Naive B cell (primary cell): ENCODE data around the gene TENT4A. TPM values are rescaled to one million over a fixed set of nuclear protein-coding genes. Genes with fewer than 3 reads are reported as not detected.
"Not testable (repeated sequence)": the region's sequence is repeated elsewhere in the genome, so short reads cannot be mapped to it uniquely, and the experiment has no call there.

Experiments used
- ATAC-seq, 2 donors: fragments of 150-1000 bp; cut with Tn5 transposase; 2 replicates each; pipeline ENCODE4 v1.10.0; 2021; ENCODE audit warnings: low read depth in 2 of 2, mild to moderate bottlenecking in 2 of 2, moderate library complexity in 2 of 2
- DNase-seq: peaks from one replicate; pipeline ENCODE4 v3.0.0; 2022
- H3K27ac Mint-ChIP-seq, 6 donors: one replicate each; pipeline ENCODE4 v1.8.0; 2020 to 2022; ENCODE audit warnings: mild to moderate bottlenecking in 6 of 6, mixed read lengths in 6 of 6, moderate library complexity in 5 of 6, inconsistent platforms in 2 of 6
- H3K27me3 Mint-ChIP-seq, 3 donors: one replicate each; pipeline ENCODE4 v1.8.0; 2021 to 2022; ENCODE audit warnings: mixed read lengths in 3 of 3, mild to moderate bottlenecking in 1 of 3
- H3K36me3 Mint-ChIP-seq, 2 donors: one replicate each; pipeline ENCODE4 v1.8.0; 2020 to 2022; ENCODE audit warnings: mixed read lengths in 2 of 2, inconsistent platforms in 1 of 2, mild to moderate bottlenecking in 1 of 2
- H3K4me1 Mint-ChIP-seq, 3 donors: one replicate each; pipeline ENCODE4 v1.8.0; 2020 to 2022; ENCODE audit warnings: mixed read lengths in 3 of 3, inconsistent platforms in 1 of 3, mild to moderate bottlenecking in 1 of 3, moderate library complexity in 1 of 3
- H3K4me3 Mint-ChIP-seq, 8 donors: one replicate each; pipeline ENCODE4 v1.8.0; 2020 to 2022; ENCODE audit warnings: mild to moderate bottlenecking in 8 of 8, mixed read lengths in 8 of 8, moderate library complexity in 8 of 8, inconsistent platforms in 2 of 8
- H3K9me3 Mint-ChIP-seq, 7 donors: one replicate each; pipeline ENCODE4 v1.8.0; 2020 to 2022; ENCODE audit warnings: mixed read lengths in 7 of 7, mild to moderate bottlenecking in 5 of 7, inconsistent platforms in 2 of 7, moderate library complexity in 1 of 7
- polyA plus RNA-seq, 6 donors: library from polyadenylated mRNA; unstranded; fragments of 300-500 nt; fragmentation: Illumina TruSeq; gene quantifications; one replicate each; pipeline ENCODE4 v1.2.3, GENCODE V29; 2021; ENCODE audit warnings: low read depth in 6 of 6

Gene TENT4A
- polyA plus RNA-seq: 1 to 10 TPM in 3 of 6 donors, under 1 TPM in 3; 0.04 to 2.0 (median 0.96) TPM

- Mint-ChIP-seq H3K27me3 (no peaks in the 10 kb centered on the region), H3K9me3 (no peaks in the 10 kb centered on the region), H3K4me3 (peak within 1 kb of the TSS; percentile 79 to 96 (median 91)), H3K36me3 (no peaks in the 10 kb centered on the region), H3K27ac (peak within 1 kb of the TSS; percentile 76 to 98 (median 90)), H3K4me1 (peaks cover 31 to 48% (median 47%) of the 10 kb centered on the region in 3 donors)
- peak; percentile 9 for DNase-seq
- peak; percentile 2 for ATAC-seq
Observed at GRCh38 chr5:6713274-6714225, at the start of gene TENT4A. TENT4A (plus strand) TSS chr5:6713432; CDS start chr5:6713984, 552 bp downstream.

- DNase-seq (no peak), ATAC-seq (no peak)
- Mint-ChIP-seq H3K4me1 (peaks cover 6 to 7% (median 6%) of the 10 kb centered on the region in 3 donors), H3K27ac (no peak overlapping the region), H3K4me3 (no peak overlapping the region), H3K27me3 (no peaks in the 10 kb centered on the region), H3K36me3 (peaks cover 13 to 18% of the 10 kb centered on the region in 2 donors), H3K9me3 (peaks cover 0 to 2% (median 0%) of the 10 kb centered on the region in 7 donors)
Observed at GRCh38 chr5:6666762-6667161, 46.5 kb upstream of the TENT4A start.

- H3K36me3 Mint-ChIP-seq: peaks cover 13 to 18% of the 10 kb centered on the region in 2 donors
- DNase-seq: no peak
- no peak overlapping the region for H3K4me3 Mint-ChIP-seq
- H3K9me3 Mint-ChIP-seq: peaks cover 0 to 2% (median 0%) of the 10 kb centered on the region in 7 donors
- no peak overlapping the region for H3K27ac Mint-ChIP-seq
- no peak for ATAC-seq
- no peaks in the 10 kb centered on the region for H3K4me1 Mint-ChIP-seq
- no peaks in the 10 kb centered on the region for H3K27me3 Mint-ChIP-seq
Observed at GRCh38 chr5:6667648-6668047, 45.6 kb upstream of the TENT4A start.

- not testable (repeated sequence) for H3K4me3 Mint-ChIP-seq, H3K27me3 Mint-ChIP-seq, H3K4me1 Mint-ChIP-seq, H3K9me3 Mint-ChIP-seq, H3K27ac Mint-ChIP-seq, DNase-seq, ATAC-seq
- peaks cover 18 to 20% of the 10 kb centered on the region in 2 donors for H3K36me3 Mint-ChIP-seq
Observed at GRCh38 chr5:6668717-6669116, 44.5 kb upstream of the TENT4A start.

- Mint-ChIP-seq H3K4me3 (no peak overlapping the region), H3K4me1 (no peaks in the 10 kb centered on the region), H3K36me3 (peaks cover 18 to 24% of the 10 kb centered on the region in 2 donors), H3K27ac (no peak overlapping the region), H3K27me3 (no peaks in the 10 kb centered on the region), H3K9me3 (peaks cover 0 to 6% (median 0%) of the 10 kb centered on the region in 7 donors)
- ATAC-seq (no peak), DNase-seq (no peak)
Observed at GRCh38 chr5:6673031-6673430, 40.2 kb upstream of the TENT4A start.

- no peak overlapping the region for H3K27ac Mint-ChIP-seq
- ATAC-seq: no peak
- no peak overlapping the region for H3K4me3 Mint-ChIP-seq
- H3K27me3 Mint-ChIP-seq: peaks cover 0 to 6% (median 5%) of the 10 kb centered on the region in 3 donors
- H3K4me1 Mint-ChIP-seq: no peaks in the 10 kb centered on the region
- DNase-seq: no peak
- H3K9me3 Mint-ChIP-seq: peaks cover 0 to 6% (median 0%) of the 10 kb centered on the region in 7 donors
- H3K36me3 Mint-ChIP-seq: peaks cover 15 to 24% of the 10 kb centered on the region in 2 donors
Observed at GRCh38 chr5:6673963-6674362, 39.3 kb upstream of the TENT4A start.

- DNase-seq: no peak
- H3K27me3 Mint-ChIP-seq: peaks cover 0 to 8% (median 7%) of the 10 kb centered on the region in 3 donors
- H3K9me3 Mint-ChIP-seq: peaks cover 0 to 6% (median 0%) of the 10 kb centered on the region in 7 donors
- H3K27ac Mint-ChIP-seq: no peak overlapping the region
- no peak overlapping the region for H3K4me3 Mint-ChIP-seq
- peaks cover 11 to 24% of the 10 kb centered on the region in 2 donors for H3K36me3 Mint-ChIP-seq
- no peak for ATAC-seq
- no peaks in the 10 kb centered on the region for H3K4me1 Mint-ChIP-seq
Observed at GRCh38 chr5:6674421-6674820, 38.8 kb upstream of the TENT4A start.

GRCh38 chr5:6674886-6675285 lies 38.3 kb upstream of the TENT4A start:
- Mint-ChIP-seq H3K27ac (no peak overlapping the region), H3K27me3 (peaks cover 0 to 11% (median 8%) of the 10 kb centered on the region in 3 donors), H3K4me1 (no peaks in the 10 kb centered on the region), H3K4me3 (no peak overlapping the region), H3K36me3 (peaks cover 6 to 24% of the 10 kb centered on the region in 2 donors), H3K9me3 (peaks cover 0 to 6% (median 0%) of the 10 kb centered on the region in 7 donors)
- DNase-seq (no peak), ATAC-seq (no peak)

GRCh38 chr5:6675784-6676491 lies 37.3 kb upstream of the TENT4A start:
- peaks cover 0 to 6% (median 0%) of the 10 kb centered on the region in 7 donors for H3K9me3 Mint-ChIP-seq
- H3K4me1 Mint-ChIP-seq: no peaks in the 10 kb centered on the region
- ATAC-seq (no peak), DNase-seq (no peak)
- H3K27ac Mint-ChIP-seq: no peak overlapping the region
- H3K27me3 Mint-ChIP-seq: peaks cover 0 to 11% (median 8%) of the 10 kb centered on the region in 3 donors
- peaks cover 0 to 17% of the 10 kb centered on the region in 2 donors for H3K36me3 Mint-ChIP-seq
- H3K4me3 Mint-ChIP-seq: peak overlapping the region in 1 of 8 donors; percentile 42

- Mint-ChIP-seq H3K36me3 (peaks cover 5 to 12% of the 10 kb centered on the region in 2 donors), H3K27me3 (peaks cover 0 to 17% (median 15%) of the 10 kb centered on the region in 3 donors), H3K4me3 (peak overlapping the region in 1 of 8 donors; percentile 42), H3K4me1 (peaks cover 0 to 3% (median 0%) of the 10 kb centered on the region in 3 donors), H3K9me3 (peaks cover 0 to 10% (median 2%) of the 10 kb centered on the region in 7 donors), H3K27ac (no peak overlapping the region)
- DNase-seq (no peak), ATAC-seq (no peak)
Observed at GRCh38 chr5:6676702-6677101, 36.5 kb upstream of the TENT4A start.

- Mint-ChIP-seq H3K36me3 (peaks cover 4 to 9% of the 10 kb centered on the region in 2 donors), H3K4me1 (peaks cover 0 to 5% (median 0%) of the 10 kb centered on the region in 3 donors), H3K4me3 (no peak overlapping the region), H3K27me3 (peaks cover 0 to 28% (median 26%) of the 10 kb centered on the region in 3 donors), H3K27ac (no peak overlapping the region), H3K9me3 (peaks cover 0 to 12% (median 1%) of the 10 kb centered on the region in 7 donors)
- no peak for ATAC-seq
- DNase-seq: no peak
Observed at GRCh38 chr5:6678385-6678784, 34.8 kb upstream of the TENT4A start.

GRCh38 chr5:6680922-6681321 lies 32.3 kb upstream of the TENT4A start:
- peaks cover 15 to 44% (median 44%) of the 10 kb centered on the region in 3 donors for H3K27me3 Mint-ChIP-seq
- DNase-seq: no peak
- H3K27ac Mint-ChIP-seq: no peak overlapping the region
- ATAC-seq: no peak
- H3K4me3 Mint-ChIP-seq: no peak overlapping the region
- peaks cover 0 to 5% (median 0%) of the 10 kb centered on the region in 3 donors for H3K4me1 Mint-ChIP-seq
- peaks cover 4 to 9% of the 10 kb centered on the region in 2 donors for H3K36me3 Mint-ChIP-seq
- H3K9me3 Mint-ChIP-seq: peaks cover 0 to 8% (median 1%) of the 10 kb centered on the region in 7 donors

- Mint-ChIP-seq H3K4me3 (no peak overlapping the region), H3K9me3 (peaks cover 0 to 6% (median 1%) of the 10 kb centered on the region in 7 donors), H3K27me3 (peaks cover 22 to 51% (median 51%) of the 10 kb centered on the region in 3 donors), H3K27ac (no peak overlapping the region), H3K4me1 (peaks cover 0 to 5% (median 3%) of the 10 kb centered on the region in 3 donors), H3K36me3 (peaks cover 0 to 9% of the 10 kb centered on the region in 2 donors)
- ATAC-seq (no peak), DNase-seq (no peak)
Observed at GRCh38 chr5:6681682-6682081, 31.6 kb upstream of the TENT4A start.
